ENCODE data around the gene MBNL1. TPM values are rescaled to one million over a fixed set of nuclear protein-coding genes. Genes with fewer than 3 reads are reported as not detected.

Gene MBNL1
- total RNA-seq, 1 experiment from 2014 or later = 117 TPM

DNA sequence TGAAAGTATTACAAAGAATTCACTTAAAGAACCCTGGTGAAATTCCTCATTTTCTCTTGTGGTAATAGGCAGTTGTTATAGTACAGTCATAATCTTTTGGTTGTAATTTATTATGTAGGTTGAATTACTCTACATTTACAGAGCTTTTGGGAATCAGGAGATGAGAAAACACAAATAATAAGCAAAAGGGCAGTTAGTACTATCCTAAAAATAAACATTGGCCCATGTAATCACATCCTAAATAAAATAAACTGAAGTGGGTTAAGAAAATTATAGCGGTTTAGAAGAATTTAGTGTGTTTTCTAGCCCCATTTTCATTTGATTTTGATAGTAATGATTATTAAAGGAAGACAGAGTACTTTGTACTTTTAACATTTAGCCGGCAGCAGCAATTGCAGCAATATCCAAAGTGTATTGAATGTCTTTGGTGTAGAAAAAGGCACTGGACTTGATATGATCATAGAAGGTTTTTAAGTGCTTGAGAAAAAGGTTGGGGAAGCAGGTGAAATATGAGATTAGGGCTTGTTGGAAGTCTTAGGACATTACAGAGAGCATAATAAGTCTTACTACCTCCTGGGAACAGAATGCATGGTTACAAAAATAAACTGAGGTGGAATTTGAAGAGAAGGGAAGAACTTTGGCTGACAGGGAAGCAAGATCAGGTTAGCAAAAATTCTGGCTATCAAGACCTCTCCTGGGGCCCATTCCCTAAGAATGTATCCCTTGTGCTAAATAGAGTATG lies 79.9 kb downstream of the MBNL1 start:
- Histone ChIP-seq H3K36me3 (ENCODE audit: insufficient read depth, low read length, poor library complexity, severe bottlenecking) (no peaks in the 10 kb centered on the region), H3K9me3 (ENCODE audit: low read depth, low read length, poor library complexity, severe bottlenecking) (no peaks in the 10 kb centered on the region), H3K27me3 (replicated peaks; ENCODE audit: insufficient read depth, low read depth, low read length, poor library complexity) (no peaks in the 10 kb centered on the region), H3K27ac (ENCODE audit: low read depth, low read length, poor library complexity, severe bottlenecking) (no peak overlapping the region), H3K4me1 (ENCODE audit: insufficient read depth, low read length, poor library complexity, severe bottlenecking) (peaks cover 44% of the 10 kb centered on the region), H3K4me3 (ENCODE audit: low read depth, low read length, poor library complexity, severe bottlenecking) (no peak overlapping the region)
- no TSS peak for BruUV-seq (replicated peaks)
- no peak for DNase-seq (ENCODE audit: low spot score)
- ChIA-PET CTCF (no interaction called here), POLR2A (ENCODE audit: low non-redundant PET) (no interaction called here)
- intact Hi-C loops (cut with micrococcal nuclease; ENCODE audit: unreplicated experiment) = no loop called here
- no peak for TF ChIP-seq CTCF (conservative IDR thresholded peaks at IDR 0.05; ENCODE audit: low read depth, low read length)
- TF ChIP-seq EZH2 (IDR thresholded peaks at IDR 0.05; ENCODE audit: borderline replicate concordance, low read depth, low read length, poor library complexity, severe bottlenecking) = no peak

DNA sequence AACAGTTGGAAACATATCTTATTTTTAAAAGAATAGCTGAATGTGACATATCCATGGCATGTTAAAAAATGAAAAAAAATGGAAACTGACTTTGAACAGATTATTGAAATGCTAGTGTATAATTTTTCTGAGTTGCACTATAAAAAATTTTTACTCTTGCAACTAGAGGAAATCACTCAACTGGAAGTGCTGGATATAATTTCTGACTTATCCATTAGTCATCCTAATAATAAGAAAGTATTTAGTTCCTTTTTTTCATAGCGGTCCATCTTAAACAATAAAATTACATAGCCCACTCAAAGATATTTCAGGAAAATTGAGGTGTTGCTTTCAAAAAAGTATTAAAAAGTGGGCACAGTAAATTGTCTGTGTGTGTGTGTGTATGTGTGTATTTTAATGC lies 80.7 kb downstream of the MBNL1 start:
- H3K4me3 ChIP-seq (ENCODE audit: low read depth, low read length, poor library complexity, severe bottlenecking) = no peak overlapping the region

DNA sequence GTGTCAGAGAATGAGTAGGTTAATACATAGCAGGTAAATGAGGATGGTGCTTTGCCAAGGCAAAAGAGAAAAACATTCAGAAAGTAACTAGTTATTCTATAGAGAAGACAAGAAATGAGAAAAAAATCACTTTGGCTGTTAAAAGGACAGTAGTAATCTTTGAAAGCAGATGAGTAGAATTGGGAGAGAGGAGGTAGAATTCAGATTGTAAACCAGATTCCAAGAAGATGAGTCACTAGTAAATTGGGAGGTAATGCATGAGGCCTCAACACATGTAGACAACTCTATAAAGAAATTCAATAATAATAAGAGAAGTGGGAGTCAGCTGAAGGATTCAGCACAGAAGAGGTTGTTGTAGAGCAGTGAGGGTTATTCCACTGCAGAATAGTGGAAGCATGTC lies 81.4 kb downstream of the MBNL1 start:
- intact Hi-C loops (cut with micrococcal nuclease; ENCODE audit: unreplicated experiment) = no loop called here
- Histone ChIP-seq H3K27ac (ENCODE audit: low read depth, low read length, poor library complexity, severe bottlenecking) (no peak overlapping the region), H3K4me3 (ENCODE audit: low read depth, low read length, poor library complexity, severe bottlenecking) (no peak overlapping the region), H3K27me3 (replicated peaks; ENCODE audit: insufficient read depth, low read depth, low read length, poor library complexity) (no peaks in the 10 kb centered on the region), H3K9me3 (ENCODE audit: low read depth, low read length, poor library complexity, severe bottlenecking) (no peaks in the 10 kb centered on the region), H3K36me3 (ENCODE audit: insufficient read depth, low read length, poor library complexity, severe bottlenecking) (no peaks in the 10 kb centered on the region), H3K4me1 (ENCODE audit: insufficient read depth, low read length, poor library complexity, severe bottlenecking) (peaks cover 41% of the 10 kb centered on the region)
- no peak for TF ChIP-seq CTCF (conservative IDR thresholded peaks at IDR 0.05; ENCODE audit: low read depth, low read length)
- TF ChIP-seq EZH2 (IDR thresholded peaks at IDR 0.05; ENCODE audit: borderline replicate concordance, low read depth, low read length, poor library complexity, severe bottlenecking) = no peak
- CTCF ChIA-PET = no interaction called here
- BruUV-seq (replicated peaks) = no TSS peak
- DNase-seq (ENCODE audit: low spot score) = peak; percentile 57
- POLR2A ChIA-PET (ENCODE audit: low non-redundant PET) = no interaction called here

More for the DNA sequence above, 80.7 kb downstream of the MBNL1 start:
- CTCF ChIA-PET = no interaction called here
- H3K27me3 ChIP-seq (replicated peaks; ENCODE audit: insufficient read depth, low read depth, low read length, poor library complexity) = no peaks in the 10 kb centered on the region
- H3K36me3 ChIP-seq (ENCODE audit: insufficient read depth, low read length, poor library complexity, severe bottlenecking) = no peaks in the 10 kb centered on the region
- H3K4me1 ChIP-seq (ENCODE audit: insufficient read depth, low read length, poor library complexity, severe bottlenecking) = peaks cover 44% of the 10 kb centered on the region
- H3K9me3 ChIP-seq (ENCODE audit: low read depth, low read length, poor library complexity, severe bottlenecking) = no peaks in the 10 kb centered on the region
- POLR2A ChIA-PET (ENCODE audit: low non-redundant PET) = interaction anchor here (0.7 kb wide), 1 partner anchor 421 kb away, joined by 3 read pairs; no protein-coding TSS in a partner anchor
- no peak for TF ChIP-seq EZH2 (IDR thresholded peaks at IDR 0.05; ENCODE audit: borderline replicate concordance, low read depth, low read length, poor library complexity, severe bottlenecking)
- no peak for TF ChIP-seq CTCF (conservative IDR thresholded peaks at IDR 0.05; ENCODE audit: low read depth, low read length)
- intact Hi-C loops (cut with micrococcal nuclease; ENCODE audit: unreplicated experiment) = no loop called here
- no peak for DNase-seq (ENCODE audit: low spot score)
- BruUV-seq (replicated peaks) = no TSS peak
- no peak overlapping the region for H3K27ac ChIP-seq (ENCODE audit: low read depth, low read length, poor library complexity, severe bottlenecking)
